A549 (cell line): ENCODE data around the gene KIAA1614.

ENCODE experiments used
- BCL3 ChIP-seq: fragments of >200 bp; sonication (Bioruptor Twin); formaldehyde crosslinking; IDR thresholded peaks from 3 replicates; pipeline ENCODE4 v1.6.1; 2016
- CHD2 ChIP-seq: fragments of 150-350 bp; IDR thresholded peaks from 2 replicates; pipeline ENCODE4 v1.6.1; 2014; ENCODE audit warnings: low read length; ENCODE audit not compliant: partially characterized antibody
- CTCF ChIP-seq: fragments of >200 bp; sonication (Bioruptor Twin); formaldehyde crosslinking; IDR thresholded peaks from 3 replicates; pipeline ENCODE4 v1.5.1; 2016
- EHF ChIP-seq: fragments of 250-450 bp; sonication (Bioruptor Pico); IDR thresholded peaks from 2 replicates; pipeline ENCODE4 v1.5.0; 2020; ENCODE audit warnings: mild to moderate bottlenecking
- KDM5A ChIP-seq: fragments of 200-600 bp; sonication (generic); IDR thresholded peaks from 2 replicates; pipeline ENCODE4 v1.6.1; 2016; ENCODE audit warnings: antibody characterized with exemption, mild to moderate bottlenecking
- NPAS2 ChIP-seq: fragments of 250-450 bp; sonication (Bioruptor Pico); IDR thresholded peaks from 2 replicates; pipeline ENCODE4 v1.8.0; 2022; ENCODE audit warnings: mild to moderate bottlenecking, moderate library complexity, borderline replicate concordance
- PBX3 ChIP-seq: IDR thresholded peaks from 2 replicates; pipeline ENCODE4 v1.6.1; 2012
- POLR2A ChIP-seq: IDR thresholded peaks from 2 replicates; pipeline ENCODE4 v1.6.1; 2012; ENCODE audit warnings: mild to moderate bottlenecking, low read length
- RAD21 ChIP-seq, 2 experiments: fragments of >200 bp in 1 of 2; sonication (Bioruptor Twin) in 1 of 2; formaldehyde crosslinking in 1 of 2; IDR thresholded peaks in 1 of 2; conservative IDR thresholded peaks in 1 of 2; 2 replicates in 1 of 2; 3 replicates in 1 of 2; pipeline ENCODE4 v1.6.1; 2012 to 2018; ENCODE audit warnings: inconsistent platforms in 1 of 2
- SMC3 ChIP-seq: fragments of >200 bp; sonication (Bioruptor Twin); formaldehyde crosslinking; IDR thresholded peaks from 3 replicates; pipeline ENCODE4 v1.6.1; 2018; ENCODE audit warnings: inconsistent platforms

- TF ChIP-seq CTCF, result no peak
- TF ChIP-seq POLR2A, result no peak
- no peak for TF ChIP-seq RAD21 (conservative IDR thresholded peaks at IDR 0.05 in 1 of 2, IDR thresholded peaks at IDR 0.05 in 1 of 2)
- TF ChIP-seq PBX3, result no peak
- TF ChIP-seq NPAS2, result no peak
- no peak for TF ChIP-seq EHF
- TF ChIP-seq BCL3, result no peak
- no peak for TF ChIP-seq SMC3
- TF ChIP-seq KDM5A, result no peak
- TF ChIP-seq CHD2, result no peak
Observed at GRCh38 chr1:180923021-180923841, 10.5 kb downstream of the KIAA1614 start.
